Activated CD8-positive, alpha-beta memory T cell treated with anti-CD3 and anti-CD28 coated beads, Interleukin-2, amount 50 U/mL, for 48 hours (primary cell): ENCODE measurements around the gene MTTP.

Source experiments
- DNase-seq: peaks from one replicate; pipeline ENCODE4 v3.0.0-alpha.2; 2020

MTTP gene

GRCh38 chr4:99593781-99594641 lies 19.4 kb downstream of the MTTP start:
- DNase-seq, result no peak

GRCh38 chr4:99594818-99595217 lies 20.2 kb downstream of the MTTP start:
- DNase-seq, result no peak

GRCh38 chr4:99606716-99607115 lies 32.1 kb downstream of the MTTP start:
- DNase-seq, result no peak

GRCh38 chr4:99608417-99608816 lies 33.8 kb downstream of the MTTP start:
- no peak for DNase-seq

- no peak for DNase-seq
Measured at GRCh38 chr4:99610605-99611175, 36.1 kb downstream of the MTTP start.

GRCh38 chr4:99612281-99612680 lies 37.7 kb downstream of the MTTP start:
- no peak for DNase-seq

- DNase-seq, result no peak
Measured at GRCh38 chr4:99612704-99613103, 38.1 kb downstream of the MTTP start.

GRCh38 chr4:99614491-99614890 lies 39.9 kb downstream of the MTTP start:
- no peak for DNase-seq

- no peak for DNase-seq
Measured at GRCh38 chr4:99615170-99615820, 40.7 kb downstream of the MTTP start.

GRCh38 chr4:99617374-99617773 lies 42.8 kb downstream of the MTTP start:
- DNase-seq, result no peak

GRCh38 chr4:99622341-99622740 lies 47.7 kb downstream of the MTTP start:
- DNase-seq, result no peak

GRCh38 chr4:99624141-99624719 lies 49.6 kb downstream of the MTTP start:
- no peak for DNase-seq

- DNase-seq, result no peak
Measured at GRCh38 chr4:99625369-99625768, 50.7 kb downstream of the MTTP start.

GRCh38 chr4:99628040-99628439 lies 53.4 kb downstream of the MTTP start:
- no peak for DNase-seq

- DNase-seq, result no peak
Measured at GRCh38 chr4:99629962-99630554, 55.4 kb downstream of the MTTP start.

GRCh38 chr4:99630857-99631360 lies 56.3 kb downstream of the MTTP start:
- DNase-seq, result no peak

- DNase-seq, result no peak
Measured at GRCh38 chr4:99633772-99634171, 59.1 kb downstream of the MTTP start.

GRCh38 chr4:99634742-99635360 lies 60.2 kb downstream of the MTTP start:
- no peak for DNase-seq

GRCh38 chr4:99635601-99636000 lies 61.0 kb downstream of the MTTP start:
- DNase-seq, result no peak

GRCh38 chr4:99636422-99636821 lies 61.8 kb downstream of the MTTP start:
- no peak for DNase-seq

- DNase-seq, result no peak
Measured at GRCh38 chr4:99637174-99637573, 62.5 kb downstream of the MTTP start.

- no peak for DNase-seq
Measured at GRCh38 chr4:99640676-99641075, 66.1 kb downstream of the MTTP start.
